SU-DHL-6 (cell line): ENCODE data around the gene RBMS1.

Experiments
- CTCF ChIP-seq: fragments of 200-600 bp; sonication (generic); IDR thresholded peaks from one replicate; pipeline ENCODE4 v1.5.1; 2017; ENCODE audit warnings: antibody characterized with exemption, mild to moderate bottlenecking, low read length, moderate library complexity; ENCODE audit not compliant: insufficient read depth, poor library complexity, severe bottlenecking
- EZH2phosphoT487 ChIP-seq: fragments of 200-600 bp; sonication (generic), shearing (Covaris generic); conservative IDR thresholded peaks from 2 replicates; pipeline ENCODE4 v1.6.1; 2018; ENCODE audit warnings: mild to moderate bottlenecking, antibody characterized with exemption, low read length, moderate library complexity, mixed read lengths

- TF ChIP-seq CTCF (no peak), EZH2phosphoT487 (no peak)
Observed at GRCh38 chr2:160384791-160385190, 108.8 kb downstream of the RBMS1 start.
